ENCODE data around the gene FAM131B.

The FAM131B gene

GRCh38 chr7:143387156-143387975, 24.9 kb upstream of the FAM131B start:
- TF ChIP-seq CTCF (IDR thresholded peaks at IDR 0.05): no peak

GRCh38 chr7:143385891-143386781, 23.6 kb upstream of the FAM131B start:
- no peak for TF ChIP-seq CTCF (IDR thresholded peaks at IDR 0.05)

DNA sequence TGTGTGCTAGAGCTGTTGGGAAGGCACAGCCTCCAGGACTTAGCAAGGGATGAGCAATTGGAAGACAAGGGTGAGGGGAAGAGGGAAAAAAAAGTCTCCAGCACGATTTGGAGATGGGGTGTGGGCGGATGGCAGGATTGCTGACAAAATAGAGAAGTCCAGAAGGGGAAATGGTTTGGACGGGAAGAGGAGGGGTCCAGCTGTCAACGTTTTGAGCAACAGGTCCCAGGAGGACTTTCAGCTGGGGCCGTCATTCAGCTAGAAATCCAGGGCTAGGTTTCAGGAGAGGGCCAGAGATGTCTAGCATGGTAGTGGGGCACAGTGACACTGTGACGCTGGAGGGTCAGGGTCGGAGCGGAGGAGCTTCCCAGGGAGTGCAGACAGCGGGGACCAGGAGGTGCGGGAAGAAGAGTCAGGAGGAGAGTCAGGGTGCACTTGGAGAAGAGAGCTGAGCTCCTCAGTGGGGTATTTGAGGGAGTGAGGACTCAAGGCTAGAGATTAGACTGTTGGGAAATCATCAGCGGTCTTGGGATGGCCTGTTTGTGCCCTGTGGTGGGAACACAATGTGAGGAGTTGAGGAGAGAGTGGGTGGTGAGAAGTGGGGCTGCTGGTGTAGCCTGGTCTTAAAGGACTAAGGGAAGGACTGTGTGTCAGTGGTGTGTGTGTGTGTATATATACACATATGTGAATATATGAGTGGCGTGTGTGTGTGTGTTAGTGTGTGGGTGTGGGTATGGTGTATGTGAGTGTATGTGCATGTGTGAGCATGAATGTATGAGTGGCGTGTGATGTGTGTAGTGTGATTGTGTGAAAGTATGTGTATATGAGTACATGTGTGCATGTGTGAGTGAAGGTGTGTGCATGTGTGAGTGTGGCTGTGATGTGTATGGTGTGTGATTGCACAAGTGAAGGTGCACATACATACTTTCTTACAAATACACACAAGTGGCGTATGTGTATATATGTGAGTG, 22.4 kb upstream of the FAM131B start:
- no peak for TF ChIP-seq CTCF (IDR thresholded peaks at IDR 0.05)

DNA sequence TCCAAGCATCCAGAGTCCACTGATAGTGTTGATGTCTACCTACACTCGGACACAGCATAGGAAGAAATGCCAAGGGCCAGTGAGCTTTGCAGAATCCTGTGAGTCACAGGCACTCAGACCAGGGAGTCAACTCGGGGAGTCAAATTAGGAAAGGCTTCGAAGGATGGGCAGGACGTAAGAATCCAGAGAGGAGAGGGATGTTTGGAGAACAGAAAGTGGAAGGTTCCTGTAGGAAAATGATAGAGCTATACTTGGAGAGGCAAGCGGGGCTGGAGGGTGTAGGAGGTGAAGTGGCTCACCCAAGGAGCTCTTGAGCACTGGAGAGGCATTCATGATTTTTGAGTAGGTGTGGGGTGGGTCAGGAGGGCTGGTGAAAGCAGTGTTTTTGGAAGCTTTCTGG, 21.6 kb upstream of the FAM131B start:
- no peak for TF ChIP-seq CTCF (IDR thresholded peaks at IDR 0.05)

DNA sequence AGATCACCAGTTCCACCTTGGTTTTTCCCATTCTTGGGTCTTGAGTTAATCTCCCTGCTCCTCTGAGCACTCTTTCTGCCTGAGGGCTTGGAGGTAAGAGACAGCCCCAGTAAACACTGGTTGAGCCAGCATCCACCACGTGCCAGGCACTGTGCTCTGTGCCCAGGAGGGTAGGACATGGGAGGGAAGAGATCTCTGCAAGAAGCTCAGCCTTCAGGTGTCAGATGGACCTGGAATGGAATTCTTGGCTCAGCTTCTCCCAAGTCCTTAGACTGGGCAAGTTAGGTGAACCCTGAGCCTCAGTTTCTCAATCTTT, 21.1 kb upstream of the FAM131B start:
- TF ChIP-seq CTCF (IDR thresholded peaks at IDR 0.05): no peak

DNA sequence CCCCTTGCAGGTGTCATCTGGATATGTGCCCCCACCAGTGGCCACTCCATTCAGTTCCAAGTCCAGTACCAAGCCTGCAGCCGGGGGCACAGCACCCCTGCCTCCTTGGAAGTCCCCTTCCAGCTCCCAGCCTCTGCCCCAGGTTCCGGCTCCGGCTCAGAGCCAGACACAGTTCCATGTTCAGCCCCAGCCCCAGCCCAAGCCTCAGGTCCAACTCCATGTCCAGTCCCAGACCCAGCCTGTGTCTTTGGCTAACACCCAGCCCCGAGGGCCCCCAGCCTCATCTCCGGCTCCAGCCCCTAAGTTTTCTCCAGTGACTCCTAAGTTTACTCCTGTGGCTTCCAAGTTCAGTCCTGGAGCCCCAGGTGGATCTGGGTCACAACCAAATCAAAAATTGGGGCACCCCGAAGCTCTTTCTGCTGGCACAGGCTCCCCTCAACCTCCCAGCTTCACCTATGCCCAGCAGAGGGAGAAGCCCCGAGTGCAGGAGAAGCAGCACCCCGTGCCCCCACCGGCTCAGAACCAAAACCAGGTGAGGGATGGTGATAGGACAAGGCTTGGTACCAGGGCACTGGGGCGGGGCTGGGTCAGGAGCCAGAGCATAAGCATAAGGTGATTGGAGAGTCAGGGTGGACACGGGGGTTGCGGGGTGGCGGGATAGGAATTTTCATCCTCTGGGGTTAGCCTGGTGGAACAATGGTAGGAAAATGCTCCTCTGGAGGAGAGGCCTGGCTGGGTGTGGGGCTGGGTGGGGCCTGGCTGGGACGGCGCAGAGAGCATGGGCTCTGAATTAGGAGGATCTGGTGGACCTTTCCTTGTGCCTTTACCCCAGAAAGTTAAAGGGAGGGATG, 20.5 kb upstream of the FAM131B start:
- no peak for TF ChIP-seq CTCF (IDR thresholded peaks at IDR 0.05)

Data from LNCAP (cell line).